Testis (tissue), 2 donors: ENCODE measurements around the gene EREG.

Experiments
- POLR2A ChIP-seq: fragments of 450-650 bp; IDR thresholded peaks from one replicate; pipeline ENCODE4 v1.6.1; 2017; ENCODE audit warnings: antibody characterized with exemption, mild to moderate bottlenecking, moderate library complexity
- TF ChIP-seq, protein P1 (sequence below), 3 experiments: fragments of 450-650 bp in 2 of 3; fragments of 200-600 bp in 1 of 3; sonication (generic) in 1 of 3; IDR thresholded peaks; one replicate each; pipeline ENCODE4 v1.5.1; 2016 to 2019; ENCODE audit warnings: antibody characterized with exemption in 3 of 3, mild to moderate bottlenecking in 2 of 3, moderate library complexity in 1 of 3

DNA sequence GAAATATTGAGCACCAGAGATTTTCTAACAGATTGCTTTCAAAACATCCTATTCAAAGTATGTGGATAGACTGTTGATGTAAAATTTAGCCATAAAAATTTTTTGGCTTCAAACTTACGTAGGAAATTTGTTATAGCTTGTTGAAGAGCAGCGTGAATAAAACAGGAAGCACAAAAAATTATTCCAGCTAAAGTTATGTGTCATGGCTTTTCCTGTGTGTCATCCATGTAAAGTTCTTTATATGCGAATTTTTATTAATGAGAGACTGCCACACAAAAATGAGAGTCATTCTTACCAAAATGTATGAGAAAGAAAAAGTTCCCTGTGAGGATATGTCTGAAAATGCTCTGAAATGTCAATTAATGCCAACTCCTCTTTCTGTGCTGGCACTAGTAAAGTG lies 37.2 kb upstream of the EREG start:
- TF ChIP-seq POLR2A, result no peak
- TF ChIP-seq, protein P1, sequence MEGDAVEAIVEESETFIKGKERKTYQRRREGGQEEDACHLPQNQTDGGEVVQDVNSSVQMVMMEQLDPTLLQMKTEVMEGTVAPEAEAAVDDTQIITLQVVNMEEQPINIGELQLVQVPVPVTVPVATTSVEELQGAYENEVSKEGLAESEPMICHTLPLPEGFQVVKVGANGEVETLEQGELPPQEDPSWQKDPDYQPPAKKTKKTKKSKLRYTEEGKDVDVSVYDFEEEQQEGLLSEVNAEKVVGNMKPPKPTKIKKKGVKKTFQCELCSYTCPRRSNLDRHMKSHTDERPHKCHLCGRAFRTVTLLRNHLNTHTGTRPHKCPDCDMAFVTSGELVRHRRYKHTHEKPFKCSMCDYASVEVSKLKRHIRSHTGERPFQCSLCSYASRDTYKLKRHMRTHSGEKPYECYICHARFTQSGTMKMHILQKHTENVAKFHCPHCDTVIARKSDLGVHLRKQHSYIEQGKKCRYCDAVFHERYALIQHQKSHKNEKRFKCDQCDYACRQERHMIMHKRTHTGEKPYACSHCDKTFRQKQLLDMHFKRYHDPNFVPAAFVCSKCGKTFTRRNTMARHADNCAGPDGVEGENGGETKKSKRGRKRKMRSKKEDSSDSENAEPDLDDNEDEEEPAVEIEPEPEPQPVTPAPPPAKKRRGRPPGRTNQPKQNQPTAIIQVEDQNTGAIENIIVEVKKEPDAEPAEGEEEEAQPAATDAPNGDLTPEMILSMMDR (IDR thresholded peaks at IDR 0.05), result no peak
